Tibial artery (tissue), 4 donors: ENCODE measurements around the gene LAMB3.
"Not testable (repeated sequence)": the region's sequence is repeated elsewhere in the genome, so short reads cannot be mapped to it uniquely, and the experiment has no call there.

Experiments
- DNase-seq, 2 donors: peaks; one replicate each; pipeline ENCODE4 v3.0.0-alpha.2; 2019
- H3K27ac ChIP-seq, 2 donors: fragments of 200-600 bp; sonication (generic) in 1 of 2; 1 replicate in 1 of 2; 2 replicates in 1 of 2; pipeline ENCODE4 v1.5.1; 2018 to 2019; ENCODE audit warnings: mild to moderate bottlenecking in 1 of 2
- H3K27me3 ChIP-seq, 2 donors: fragments of 200-600 bp; sonication (generic) in 1 of 2; one replicate each; pipeline versions ENCODE4 v1.5.1 to v1.6.0; 2016 to 2019
- H3K36me3 ChIP-seq, 3 donors: fragments of 200-600 bp; sonication (generic) in 2 of 3; one replicate each; pipeline ENCODE4 v1.5.1; 2016 to 2019; ENCODE audit warnings: mild to moderate bottlenecking in 2 of 3
- H3K4me1 ChIP-seq, 4 donors: fragments of 200-600 bp; sonication (generic) in 2 of 4; 1 replicate in 3 of 4; 2 replicates in 1 of 4; pipeline ENCODE4 v1.5.1; 2016 to 2019
- H3K4me3 ChIP-seq, 2 donors: fragments of 200-600 bp; sonication (generic) in 1 of 2; 1 replicate in 1 of 2; 2 replicates in 1 of 2; pipeline ENCODE4 v1.5.1; 2018 to 2019; ENCODE audit warnings: mild to moderate bottlenecking in 2 of 2
- H3K9me3 ChIP-seq, 3 donors: fragments of 200-600 bp; sonication (generic) in 1 of 3; one replicate each; pipeline ENCODE4 v1.5.1; 2016 to 2019
- intact Hi-C: fragments of 100-400 bp; cut with DNase I; formaldehyde crosslinking; loops from one replicate; pipeline ENCODE4 v1.15.0; 2023; ENCODE audit warnings: low total_unique reads
- TF ChIP-seq, protein P1 (sequence below), 2 experiments: fragments of 200-600 bp in 1 of 2; fragments of 450-650 bp in 1 of 2; IDR thresholded peaks; one replicate each; pipeline ENCODE4 v1.5.1; 2017 to 2019; ENCODE audit warnings: antibody characterized with exemption in 2 of 2, mild to moderate bottlenecking in 1 of 2, moderate library complexity in 1 of 2

Gene LAMB3

GRCh38 chr1:209652121-209652735 is at the start of gene LAMB3:
Gene LAMB3, minus strand, starts transcription at chr1:209652425. Its CDS starts 1,481 bp downstream, at chr1:209650944.
- TF ChIP-seq, protein P1, sequence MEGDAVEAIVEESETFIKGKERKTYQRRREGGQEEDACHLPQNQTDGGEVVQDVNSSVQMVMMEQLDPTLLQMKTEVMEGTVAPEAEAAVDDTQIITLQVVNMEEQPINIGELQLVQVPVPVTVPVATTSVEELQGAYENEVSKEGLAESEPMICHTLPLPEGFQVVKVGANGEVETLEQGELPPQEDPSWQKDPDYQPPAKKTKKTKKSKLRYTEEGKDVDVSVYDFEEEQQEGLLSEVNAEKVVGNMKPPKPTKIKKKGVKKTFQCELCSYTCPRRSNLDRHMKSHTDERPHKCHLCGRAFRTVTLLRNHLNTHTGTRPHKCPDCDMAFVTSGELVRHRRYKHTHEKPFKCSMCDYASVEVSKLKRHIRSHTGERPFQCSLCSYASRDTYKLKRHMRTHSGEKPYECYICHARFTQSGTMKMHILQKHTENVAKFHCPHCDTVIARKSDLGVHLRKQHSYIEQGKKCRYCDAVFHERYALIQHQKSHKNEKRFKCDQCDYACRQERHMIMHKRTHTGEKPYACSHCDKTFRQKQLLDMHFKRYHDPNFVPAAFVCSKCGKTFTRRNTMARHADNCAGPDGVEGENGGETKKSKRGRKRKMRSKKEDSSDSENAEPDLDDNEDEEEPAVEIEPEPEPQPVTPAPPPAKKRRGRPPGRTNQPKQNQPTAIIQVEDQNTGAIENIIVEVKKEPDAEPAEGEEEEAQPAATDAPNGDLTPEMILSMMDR (IDR thresholded peaks at IDR 0.05) = no peak
- H3K4me3 ChIP-seq = no peak within 1 kb of the TSS
- H3K9me3 ChIP-seq = no peaks in the 10 kb centered on the region
- H3K27ac ChIP-seq = no peak within 1 kb of the TSS
- H3K4me1 ChIP-seq = peaks cover 0 to 29% (median 24%) of the 10 kb centered on the region in 4 donors
- H3K27me3 ChIP-seq = no peaks in the 10 kb centered on the region
- no peaks in the 10 kb centered on the region for H3K36me3 ChIP-seq
- no peak for DNase-seq
- intact Hi-C loops = no loop called here

GRCh38 chr1:209700686-209701085 is 48.5 kb upstream of the LAMB3 start:
- H3K36me3 ChIP-seq, H3K27ac ChIP-seq, H3K27me3 ChIP-seq, DNase-seq, H3K4me3 ChIP-seq, H3K4me1 ChIP-seq, intact Hi-C loops, H3K9me3 ChIP-seq: not testable (repeated sequence)

DNA sequence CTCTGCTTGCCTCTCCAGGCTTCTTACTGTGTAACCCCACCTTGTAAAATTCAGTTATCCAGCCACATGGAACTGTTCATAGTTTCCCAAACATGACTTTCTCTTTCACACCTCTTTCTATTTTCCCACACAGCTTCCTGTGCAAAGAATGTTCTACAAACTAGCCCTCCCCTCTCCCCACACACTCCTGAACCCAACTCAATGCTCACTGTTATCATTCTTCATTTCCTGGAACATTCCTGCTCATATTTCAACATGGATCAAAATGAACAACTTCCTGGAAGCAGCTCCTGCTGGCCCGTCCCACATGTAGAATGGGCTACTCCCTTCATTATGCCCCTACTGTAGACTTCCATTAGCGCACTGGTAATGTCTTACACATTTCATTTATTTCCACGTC is 44.9 kb upstream of the LAMB3 start:
- intact Hi-C loops = no loop called here

DNA sequence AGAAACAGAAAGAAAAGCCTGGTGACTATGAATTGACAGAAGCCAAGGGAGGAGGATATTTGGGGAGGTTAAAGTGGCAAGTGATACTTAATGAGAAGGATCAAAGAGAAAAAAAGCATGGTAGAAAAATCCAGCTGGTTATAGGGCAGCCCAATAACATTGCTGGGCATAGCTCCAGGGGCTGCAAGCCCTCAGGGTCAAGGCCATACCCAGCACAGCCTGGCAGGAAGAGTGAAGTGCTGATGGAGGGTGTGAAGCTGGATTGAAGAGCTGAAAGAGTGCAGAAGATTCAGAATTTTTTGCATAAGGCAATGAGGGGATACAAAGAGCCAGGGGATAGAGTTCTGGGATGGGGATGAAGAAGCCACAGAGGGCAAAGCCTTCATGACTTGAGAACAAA is 44.4 kb upstream of the LAMB3 start:
- no peak for DNase-seq
- Histone ChIP-seq H3K4me1 (no peaks in the 10 kb centered on the region), H3K36me3 (no peaks in the 10 kb centered on the region), H3K4me3 (no peak overlapping the region), H3K9me3 (no peaks in the 10 kb centered on the region), H3K27ac (no peak overlapping the region), H3K27me3 (peaks cover 0 to 7% of the 10 kb centered on the region in 2 donors)
- intact Hi-C loops = no loop called here
- TF ChIP-seq, protein P1 (IDR thresholded peaks at IDR 0.05) = no peak

More for the DNA sequence above, 44.9 kb upstream of the LAMB3 start:
- Histone ChIP-seq H3K9me3 (no peaks in the 10 kb centered on the region), H3K27ac (no peak overlapping the region), H3K4me1 (no peaks in the 10 kb centered on the region), H3K27me3 (peaks cover 0 to 7% of the 10 kb centered on the region in 2 donors), H3K4me3 (no peak overlapping the region), H3K36me3 (no peaks in the 10 kb centered on the region)
- DNase-seq = no peak
- TF ChIP-seq, protein P1 (IDR thresholded peaks at IDR 0.05) = no peak

DNA sequence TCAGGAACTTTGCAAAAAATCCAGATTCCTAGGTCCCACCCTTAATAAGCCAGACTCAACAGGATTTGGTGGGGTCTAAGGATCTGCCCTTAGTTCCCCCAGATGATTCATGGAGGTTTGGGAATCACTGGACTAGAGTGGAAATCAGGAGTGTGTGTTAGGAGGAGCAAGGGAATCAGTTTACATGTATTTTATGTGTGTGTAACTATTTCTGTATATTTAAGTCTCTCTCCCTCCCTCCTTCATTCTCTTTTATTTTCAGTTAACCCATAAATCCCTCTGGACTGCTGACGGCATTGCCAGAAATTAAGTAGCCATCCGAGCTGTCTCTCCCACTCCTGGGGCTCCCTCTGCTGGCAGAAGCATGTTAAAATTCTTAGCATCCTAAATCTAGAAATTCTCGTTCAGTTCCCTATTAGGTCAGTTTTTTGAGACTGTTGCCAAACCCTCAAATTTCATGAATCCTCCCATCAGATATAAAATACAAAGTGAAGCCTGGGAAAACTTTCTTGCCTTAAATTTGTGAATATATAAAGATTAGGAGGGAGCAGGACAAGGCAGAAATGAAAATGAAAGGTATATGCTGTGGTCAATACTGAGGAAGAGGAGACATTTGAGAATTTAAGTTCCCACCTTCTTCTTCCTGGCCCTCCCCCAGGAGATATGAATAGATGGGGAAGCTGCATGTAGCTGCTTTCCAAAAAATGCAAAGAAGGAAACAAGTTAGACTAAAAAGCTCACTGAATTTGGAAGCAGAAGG is 40.7 kb upstream of the LAMB3 start:
- Histone ChIP-seq H3K4me3 (no peak overlapping the region), H3K9me3 (no peaks in the 10 kb centered on the region), H3K27me3 (peaks cover 0 to 4% of the 10 kb centered on the region in 2 donors), H3K27ac (no peak overlapping the region), H3K36me3 (no peaks in the 10 kb centered on the region), H3K4me1 (no peaks in the 10 kb centered on the region)
- DNase-seq = peak; percentile 51 to 76
- TF ChIP-seq, protein P1 (IDR thresholded peaks at IDR 0.05) = peak; percentile 75 to 80
- intact Hi-C loops = no loop called here

DNA sequence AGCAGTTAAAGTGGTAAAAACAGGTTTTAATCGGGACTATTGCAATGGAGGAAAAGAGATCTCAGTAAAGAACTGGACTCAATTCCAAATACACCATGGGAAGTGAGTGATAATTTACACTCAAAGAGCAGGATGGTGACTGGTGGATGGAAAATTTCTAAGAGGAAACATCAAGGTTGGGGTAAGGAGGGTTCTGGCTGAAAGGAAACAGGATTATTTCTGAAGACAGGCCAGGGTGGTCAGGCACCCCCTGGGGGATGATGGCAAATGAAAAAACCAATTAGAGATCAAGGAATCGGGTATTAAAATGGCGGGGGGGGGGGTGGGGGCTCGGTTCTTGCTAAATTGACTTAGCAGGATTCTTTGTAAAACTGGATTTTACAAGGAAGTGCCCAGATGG is 40.1 kb upstream of the LAMB3 start:
- Histone ChIP-seq H3K4me3 (no peak overlapping the region), H3K27me3 (peaks cover 0 to 4% of the 10 kb centered on the region in 2 donors), H3K9me3 (no peaks in the 10 kb centered on the region), H3K4me1 (no peaks in the 10 kb centered on the region), H3K27ac (no peak overlapping the region), H3K36me3 (no peaks in the 10 kb centered on the region)
- DNase-seq = no peak
- TF ChIP-seq, protein P1 (IDR thresholded peaks at IDR 0.05) = no peak
- intact Hi-C loops = no loop called here
